Activated CD8-positive, alpha-beta T cell treated with anti-CD3 and anti-CD28 coated beads for 36 hours (primary cell): ENCODE data around the gene MMD. TPM values are rescaled to one million over a fixed set of nuclear protein-coding genes. Genes with fewer than 3 reads are reported as not detected.
"Not testable (repeated sequence)": the region's sequence is repeated elsewhere in the genome, so short reads cannot be mapped to it uniquely, and the experiment has no call there.

Source experiments
- ATAC-seq: fragments of 200-7000 bp; cut with Tn5 transposase; one replicate; pipeline ENCODE4 v1.10.0; 2021; ENCODE audit warnings: mild to moderate bottlenecking, moderate library complexity
- CTCF ChIA-PET: fragments of 350-600 bp; sonication (Branson Sonifier 250); formaldehyde crosslinking; loops from one replicate; lab custom pipeline; 2021; ENCODE audit warnings: antibody characterized with exemption; lab: Charles Lee
- POLR2A ChIA-PET: fragments of 350-600 bp; sonication (Branson Sonifier 250); formaldehyde crosslinking; loops from one replicate; lab custom pipeline; 2021; ENCODE audit warnings: antibody characterized with exemption; lab: Charles Lee
- DNase-seq: peaks from one replicate; pipeline ENCODE4 v3.0.0-alpha.2; 2020
- H3K27ac Mint-ChIP-seq: one replicate; pipeline ENCODE4 v1.8.0; 2021; ENCODE audit warnings: mild to moderate bottlenecking, mixed read lengths
- H3K27me3 Mint-ChIP-seq: one replicate; pipeline ENCODE4 v1.8.0; 2021; ENCODE audit warnings: mixed read lengths
- H3K36me3 Mint-ChIP-seq: one replicate; pipeline ENCODE4 v1.8.0; 2021; ENCODE audit warnings: low read depth, mixed read lengths
- H3K4me1 Mint-ChIP-seq: one replicate; pipeline ENCODE4 v1.8.0; 2021; ENCODE audit warnings: low read depth, mixed read lengths
- H3K4me3 Mint-ChIP-seq: one replicate; pipeline ENCODE4 v1.8.0; 2021; ENCODE audit warnings: mild to moderate bottlenecking, moderate library complexity, mixed read lengths
- H3K9me3 Mint-ChIP-seq: one replicate; pipeline ENCODE4 v1.8.0; 2021; ENCODE audit warnings: mixed read lengths
- intact Hi-C: fragments of 100-400 bp; cut with micrococcal nuclease; formaldehyde crosslinking; loops from one replicate; pipeline ENCODE4 v1.10.0; 2022
- total RNA-seq, 2 experiments: library from RNA; stranded (reverse); gene quantifications; one replicate each; pipeline ENCODE4 v1.2.3, GENCODE V29; 2021
- TF ChIP-seq, protein P1 (sequence below): fragments of 200-600 bp; IDR thresholded peaks from one replicate; pipeline ENCODE4 v1.8.0; 2022; ENCODE audit warnings: antibody characterized with exemption, mild to moderate bottlenecking

MMD gene
- total RNA-seq, 2 experiments from 2014 or later = 27.0 to 39.3 TPM

GRCh38 chr17:55427587-55427882, 5.9 kb upstream of the MMD start:
- POLR2A ChIA-PET = no interaction called here
- intact Hi-C loops = no loop called here

DNA sequence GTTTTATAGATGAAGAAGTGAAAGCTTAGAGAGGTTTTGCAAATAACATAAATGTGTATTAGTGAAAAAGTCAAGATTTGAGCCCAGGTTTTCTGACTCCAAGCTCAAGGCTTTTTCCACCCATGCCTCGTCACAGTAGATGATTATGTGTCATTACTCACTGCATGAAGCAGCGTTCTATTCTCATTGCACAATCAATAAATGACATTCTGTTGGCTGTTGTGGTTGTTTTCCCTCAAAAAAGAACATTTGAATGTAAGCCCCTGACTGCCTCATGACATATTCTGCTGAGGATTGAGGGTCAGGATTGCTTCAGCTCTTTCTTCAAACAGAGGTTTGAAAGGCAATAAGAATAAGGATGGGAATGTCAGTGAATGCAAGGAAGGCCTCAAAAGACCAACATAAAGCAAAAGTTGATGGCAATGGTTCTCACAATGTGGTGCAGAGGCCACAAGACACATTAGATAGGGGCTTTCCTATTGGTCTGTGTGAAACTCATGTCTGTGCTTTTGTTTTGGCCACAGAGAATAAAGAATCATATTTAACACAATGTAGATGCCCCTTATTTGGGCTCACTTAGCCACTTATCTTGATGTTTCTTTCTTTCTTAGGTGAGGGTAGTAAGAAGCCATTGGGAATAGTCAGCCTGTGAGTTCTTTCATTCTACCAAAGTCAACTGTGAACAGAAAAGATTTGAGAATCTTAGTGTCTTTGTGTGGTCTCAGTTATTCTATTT, 5.4 kb upstream of the MMD start:
- ChIA-PET POLR2A (no interaction called here), CTCF (no interaction called here)
- Mint-ChIP-seq H3K27me3 (peaks cover 23% of the 10 kb centered on the region), H3K4me1 (peaks cover 9% of the 10 kb centered on the region), H3K27ac (no peak overlapping the region), H3K4me3 (no peak overlapping the region), H3K36me3 (no peaks in the 10 kb centered on the region), H3K9me3 (no peaks in the 10 kb centered on the region)
- ATAC-seq = no peak
- TF ChIP-seq, protein P1, sequence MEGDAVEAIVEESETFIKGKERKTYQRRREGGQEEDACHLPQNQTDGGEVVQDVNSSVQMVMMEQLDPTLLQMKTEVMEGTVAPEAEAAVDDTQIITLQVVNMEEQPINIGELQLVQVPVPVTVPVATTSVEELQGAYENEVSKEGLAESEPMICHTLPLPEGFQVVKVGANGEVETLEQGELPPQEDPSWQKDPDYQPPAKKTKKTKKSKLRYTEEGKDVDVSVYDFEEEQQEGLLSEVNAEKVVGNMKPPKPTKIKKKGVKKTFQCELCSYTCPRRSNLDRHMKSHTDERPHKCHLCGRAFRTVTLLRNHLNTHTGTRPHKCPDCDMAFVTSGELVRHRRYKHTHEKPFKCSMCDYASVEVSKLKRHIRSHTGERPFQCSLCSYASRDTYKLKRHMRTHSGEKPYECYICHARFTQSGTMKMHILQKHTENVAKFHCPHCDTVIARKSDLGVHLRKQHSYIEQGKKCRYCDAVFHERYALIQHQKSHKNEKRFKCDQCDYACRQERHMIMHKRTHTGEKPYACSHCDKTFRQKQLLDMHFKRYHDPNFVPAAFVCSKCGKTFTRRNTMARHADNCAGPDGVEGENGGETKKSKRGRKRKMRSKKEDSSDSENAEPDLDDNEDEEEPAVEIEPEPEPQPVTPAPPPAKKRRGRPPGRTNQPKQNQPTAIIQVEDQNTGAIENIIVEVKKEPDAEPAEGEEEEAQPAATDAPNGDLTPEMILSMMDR = no peak
- DNase-seq = no peak
- intact Hi-C loops = no loop called here

More at GRCh38 chr17:55427587-55427882, 5.9 kb upstream of the MMD start:
- Mint-ChIP-seq H3K27me3 (peaks cover 23% of the 10 kb centered on the region), H3K36me3 (no peaks in the 10 kb centered on the region), H3K9me3 (no peaks in the 10 kb centered on the region), H3K4me3 (no peak overlapping the region), H3K27ac (no peak overlapping the region), H3K4me1 (peaks cover 11% of the 10 kb centered on the region)
- no peak for ATAC-seq
- TF ChIP-seq, protein P1 = no peak
- CTCF ChIA-PET = no interaction called here
- DNase-seq = no peak

GRCh38 chr17:55424893-55425540, 3.4 kb upstream of the MMD start:
- no peaks in the 10 kb centered on the region for H3K9me3 Mint-ChIP-seq
- ChIA-PET POLR2A (no interaction called here), CTCF (no interaction called here)
- H3K36me3 Mint-ChIP-seq = peaks cover 2% of the 10 kb centered on the region
- TF ChIP-seq, protein P1 = no peak
- H3K4me3 Mint-ChIP-seq = no peak overlapping the region
- peaks cover 23% of the 10 kb centered on the region for H3K27me3 Mint-ChIP-seq
- DNase-seq = no peak
- intact Hi-C loops = no loop called here
- H3K27ac Mint-ChIP-seq = no peak overlapping the region
- ATAC-seq = no peak
- H3K4me1 Mint-ChIP-seq = peaks cover 10% of the 10 kb centered on the region

GRCh38 chr17:55423535-55423934, 1.9 kb upstream of the MMD start:
- TF ChIP-seq, protein P1 = no peak
- intact Hi-C loops = no loop called here
- peaks cover 16% of the 10 kb centered on the region for H3K36me3 Mint-ChIP-seq
- H3K9me3 Mint-ChIP-seq = no peaks in the 10 kb centered on the region
- H3K4me3 Mint-ChIP-seq = no peak overlapping the region
- ATAC-seq (no peak), DNase-seq (no peak)
- POLR2A ChIA-PET = no interaction called here
- H3K4me1 Mint-ChIP-seq = peaks cover 25% of the 10 kb centered on the region
- H3K27me3 Mint-ChIP-seq = peaks cover 21% of the 10 kb centered on the region
- CTCF ChIA-PET = no interaction called here
- H3K27ac Mint-ChIP-seq = no peak overlapping the region

DNA sequence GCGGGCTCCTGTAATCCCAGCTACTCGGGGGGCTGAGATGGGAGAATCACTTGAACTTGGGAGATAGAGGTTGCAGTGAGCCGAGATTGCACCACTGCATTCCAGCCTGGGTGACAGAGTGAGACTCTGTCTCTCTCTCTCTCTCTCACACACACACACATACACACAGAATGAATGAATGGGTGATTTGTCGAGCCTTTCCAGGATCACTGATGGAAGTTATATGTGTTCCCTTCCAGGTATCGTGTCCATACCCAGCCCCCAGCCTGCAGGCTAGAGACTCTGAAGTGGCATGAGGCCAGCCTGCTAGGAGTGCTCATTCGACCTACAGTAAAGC, 1.2 kb upstream of the MMD start:
- Mint-ChIP-seq H3K27me3 (peaks cover 21% of the 10 kb centered on the region), H3K4me1 (peaks cover 30% of the 10 kb centered on the region), H3K36me3 (peaks cover 21% of the 10 kb centered on the region)
- ATAC-seq, CTCF ChIA-PET, H3K27ac Mint-ChIP-seq, POLR2A ChIA-PET, H3K4me3 Mint-ChIP-seq, H3K9me3 Mint-ChIP-seq, intact Hi-C loops, DNase-seq: not testable (repeated sequence)
